GM12872 (cell line): ENCODE data around the gene LARP7.

Source experiments
- TF ChIP-seq, protein P1 (sequence below): IDR thresholded peaks from 3 replicates; pipeline ENCODE4 v1.5.1; 2011; ENCODE audit warnings: low read depth, mild to moderate bottlenecking, low read length, moderate library complexity; ENCODE audit not compliant: insufficient read depth

LARP7 gene

GRCh38 chr4:112664611-112665010, 27.7 kb downstream of the LARP7 start:
- TF ChIP-seq, protein P1, sequence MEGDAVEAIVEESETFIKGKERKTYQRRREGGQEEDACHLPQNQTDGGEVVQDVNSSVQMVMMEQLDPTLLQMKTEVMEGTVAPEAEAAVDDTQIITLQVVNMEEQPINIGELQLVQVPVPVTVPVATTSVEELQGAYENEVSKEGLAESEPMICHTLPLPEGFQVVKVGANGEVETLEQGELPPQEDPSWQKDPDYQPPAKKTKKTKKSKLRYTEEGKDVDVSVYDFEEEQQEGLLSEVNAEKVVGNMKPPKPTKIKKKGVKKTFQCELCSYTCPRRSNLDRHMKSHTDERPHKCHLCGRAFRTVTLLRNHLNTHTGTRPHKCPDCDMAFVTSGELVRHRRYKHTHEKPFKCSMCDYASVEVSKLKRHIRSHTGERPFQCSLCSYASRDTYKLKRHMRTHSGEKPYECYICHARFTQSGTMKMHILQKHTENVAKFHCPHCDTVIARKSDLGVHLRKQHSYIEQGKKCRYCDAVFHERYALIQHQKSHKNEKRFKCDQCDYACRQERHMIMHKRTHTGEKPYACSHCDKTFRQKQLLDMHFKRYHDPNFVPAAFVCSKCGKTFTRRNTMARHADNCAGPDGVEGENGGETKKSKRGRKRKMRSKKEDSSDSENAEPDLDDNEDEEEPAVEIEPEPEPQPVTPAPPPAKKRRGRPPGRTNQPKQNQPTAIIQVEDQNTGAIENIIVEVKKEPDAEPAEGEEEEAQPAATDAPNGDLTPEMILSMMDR, result no peak

DNA sequence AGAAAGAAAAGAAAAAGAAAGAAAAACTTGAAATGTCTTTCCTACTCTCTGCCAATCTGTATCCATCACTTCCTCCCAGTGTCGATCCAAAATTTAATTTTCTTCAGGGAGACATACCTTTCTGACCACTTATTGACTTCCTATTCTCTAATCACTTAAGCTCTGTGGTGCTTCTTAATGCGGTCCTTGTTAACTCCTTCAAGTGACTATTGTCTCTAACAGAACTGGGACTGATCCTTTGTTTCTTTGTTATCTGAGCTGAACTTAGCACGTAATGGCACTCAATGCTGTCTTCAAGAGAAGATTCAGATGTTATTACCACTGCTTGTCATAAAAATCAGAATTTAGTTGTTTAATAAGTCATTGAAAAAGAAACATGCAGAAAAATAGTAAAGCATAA, 31.2 kb downstream of the LARP7 start:
- TF ChIP-seq, protein P1, result no peak

GRCh38 chr4:112673076-112673475, 36.1 kb downstream of the LARP7 start:
- TF ChIP-seq, protein P1, result no peak

GRCh38 chr4:112673686-112674085, 36.7 kb downstream of the LARP7 start:
- TF ChIP-seq, protein P1, result no peak

GRCh38 chr4:112674376-112674775, 37.4 kb downstream of the LARP7 start:
- TF ChIP-seq, protein P1, result no peak

DNA sequence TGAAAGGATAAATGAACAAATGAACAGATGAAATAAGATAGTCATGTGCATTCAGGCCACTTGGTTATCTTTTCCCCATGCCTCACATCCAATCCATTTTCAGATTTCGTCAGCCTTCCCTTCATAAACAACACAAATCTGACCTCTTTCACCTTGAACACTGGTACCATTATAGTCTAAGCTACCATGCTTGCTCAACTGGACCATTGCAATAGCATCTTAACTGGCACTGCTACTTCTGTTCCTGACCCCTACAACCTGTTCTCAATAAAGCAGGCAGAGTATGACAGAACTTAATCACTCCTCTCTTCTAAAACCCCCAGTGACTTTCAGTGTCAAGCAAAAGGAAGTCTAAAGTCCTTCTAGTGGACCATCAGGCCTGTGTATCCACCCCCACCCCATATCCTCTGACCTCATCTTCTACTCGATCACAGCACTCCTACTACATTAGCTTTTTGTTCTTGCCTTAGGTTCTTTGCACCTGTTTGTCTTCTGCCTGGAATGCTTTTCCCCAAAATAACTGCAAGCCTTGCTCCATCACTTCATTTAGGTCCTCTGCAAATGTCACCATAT, 40.7 kb downstream of the LARP7 start:
- TF ChIP-seq, protein P1, result no peak

DNA sequence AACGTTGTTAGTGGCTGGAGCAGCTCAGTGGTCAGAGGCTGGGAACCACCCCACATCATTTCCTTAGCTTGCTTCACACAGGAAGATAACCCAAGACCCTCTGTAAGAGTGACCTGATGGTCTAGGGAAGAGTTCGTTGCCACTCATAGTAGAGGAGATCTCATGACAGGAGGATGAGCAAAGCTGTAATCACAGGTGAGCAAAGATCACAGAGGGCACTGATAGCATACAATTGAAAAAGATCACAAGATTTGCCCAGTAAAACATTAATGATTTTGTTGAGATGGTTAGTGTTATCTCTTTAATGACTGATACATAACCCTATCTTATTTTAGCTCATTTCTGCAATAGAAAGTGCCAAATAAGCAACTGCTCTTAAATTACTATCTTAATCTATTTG, 44.1 kb downstream of the LARP7 start:
- TF ChIP-seq, protein P1, result no peak

DNA sequence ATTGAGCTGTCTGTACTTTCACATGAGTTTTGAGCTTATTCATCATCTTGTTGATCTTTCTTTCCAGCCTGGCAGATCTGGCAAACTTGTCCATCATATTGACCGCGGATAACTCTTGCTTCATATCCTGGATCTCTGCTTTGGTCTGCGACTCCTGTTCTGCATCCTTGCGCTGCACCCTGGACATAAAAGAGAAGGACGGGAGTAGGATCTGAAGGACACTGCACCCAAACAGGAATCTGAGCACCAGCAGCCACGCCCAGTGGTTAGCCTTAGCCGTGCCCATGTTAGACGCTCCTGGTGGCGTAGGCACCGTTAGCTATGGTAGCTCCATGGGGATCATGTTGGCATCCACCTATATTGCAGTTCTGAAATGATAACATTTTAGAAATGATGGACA, 56.6 kb downstream of the LARP7 start:
- TF ChIP-seq, protein P1, result no peak
